Prostate gland (tissue), 2 donors: ENCODE data around the gene DEFB112. TPM values are rescaled to one million over a fixed set of nuclear protein-coding genes. Genes with fewer than 3 reads are reported as not detected.

Experiments used
- DNase-seq: peaks from one replicate; pipeline ENCODE4 v3.0.0-alpha.2; 2019; ENCODE audit warnings: low spot score
- H3K27ac ChIP-seq, 2 donors: fragments of 200-600 bp; sonication (generic); 2 replicates each; pipeline ENCODE4 v1.5.1; 2017 to 2019
- H3K27me3 ChIP-seq: fragments of 200-600 bp; sonication (generic); replicated peaks from 2 replicates; pipeline ENCODE4 v1.5.1; 2019; ENCODE audit not compliant: insufficient read depth
- H3K36me3 ChIP-seq, 2 donors: fragments of 200-600 bp; sonication (generic); 1 replicate in 1 of 2; 2 replicates in 1 of 2; pipeline versions ENCODE4 v1.5.1 to v1.8.1; 2017 to 2019
- H3K4me1 ChIP-seq: fragments of 200-600 bp; sonication (generic); replicated peaks from 2 replicates; pipeline ENCODE4 v1.5.1; 2019
- H3K4me3 ChIP-seq, 2 donors: fragments of 200-600 bp; sonication (generic); 2 replicates each; pipeline ENCODE4 v1.5.1; 2017 to 2019
- H3K9me3 ChIP-seq: fragments of 200-600 bp; sonication (generic); 2 replicates; pipeline ENCODE4 v1.5.1; 2017
- CTCF ChIP-seq, 4 experiments: fragments of 200-600 bp in 2 of 4; fragments of 450-650 bp in 2 of 4; sonication (generic) in 2 of 4; IDR thresholded peaks; 1 replicate in 3 of 4; 2 replicates in 1 of 4; pipeline ENCODE4 v1.5.1; 2016 to 2019; ENCODE audit warnings: antibody characterized with exemption in 4 of 4, mild to moderate bottlenecking in 2 of 4, moderate library complexity in 2 of 4
- POLR2A ChIP-seq: fragments of 450-650 bp; IDR thresholded peaks from one replicate; pipeline ENCODE4 v1.6.1; 2016; ENCODE audit warnings: antibody characterized with exemption, mild to moderate bottlenecking
- POLR2AphosphoS5 ChIP-seq: sonication (generic); formaldehyde crosslinking; IDR thresholded peaks from one replicate; pipeline ENCODE4 v1.6.1; 2017; ENCODE audit warnings: antibody characterized with exemption
- WGBS: methylation state at CpG from one replicate; pipeline ENCODE4 v1.1.5; 2018; 5-methylcytosine and 5-hydroxymethylcytosine counted together
- intact Hi-C: fragments of 100-400 bp; cut with DNase I; formaldehyde crosslinking; loops from one replicate; pipeline ENCODE4 v1.14.2; 2022
- total RNA-seq, 2 donors: library from RNA; depleted of rRNA; stranded (reverse); fragments of >200 nt; gene quantifications; one replicate each; pipeline ENCODE4 v1.1.0, GENCODE V29; 2016

Gene DEFB112
- total RNA-seq, 2 donors from 2014 or later: not detected

- no peaks in the 10 kb centered on the region for H3K4me1 ChIP-seq
- no peak for DNase-seq
- H3K27me3 ChIP-seq: no peaks in the 10 kb centered on the region
- H3K27ac ChIP-seq: no peak overlapping the region
- H3K4me3 ChIP-seq: no peak overlapping the region
- WGBS: 94% methylated on average over 1 of the region's 1 CpG
- no peaks in the 10 kb centered on the region for H3K9me3 ChIP-seq
- TF ChIP-seq POLR2AphosphoS5 (no peak), POLR2A (no peak), CTCF (IDR thresholded peaks at IDR 0.05) (no peak)
- no peaks in the 10 kb centered on the region for H3K36me3 ChIP-seq
- intact Hi-C loops: no loop called here
Observed at GRCh38 chr6:50056242-50056641, 6.5 kb upstream of the DEFB112 start.

- H3K9me3 ChIP-seq: no peaks in the 10 kb centered on the region
- H3K4me3 ChIP-seq: no peak overlapping the region
- no peaks in the 10 kb centered on the region for H3K36me3 ChIP-seq
- TF ChIP-seq POLR2A: no peak
- TF ChIP-seq POLR2AphosphoS5: no peak
- no peak for TF ChIP-seq CTCF (IDR thresholded peaks at IDR 0.05)
- H3K27me3 ChIP-seq: no peaks in the 10 kb centered on the region
- no peaks in the 10 kb centered on the region for H3K4me1 ChIP-seq
- intact Hi-C loops: no loop called here
- WGBS: 83% methylated on average over 3 of the region's 3 CpGs
- no peak for DNase-seq
- no peak overlapping the region for H3K27ac ChIP-seq
Observed at GRCh38 chr6:50047026-50047425, 2.7 kb downstream of the DEFB112 start.

- Histone ChIP-seq H3K9me3 (no peaks in the 10 kb centered on the region), H3K27ac (no peak overlapping the region), H3K36me3 (no peaks in the 10 kb centered on the region), H3K27me3 (no peaks in the 10 kb centered on the region), H3K4me1 (no peaks in the 10 kb centered on the region), H3K4me3 (no peak overlapping the region)
- no peak for DNase-seq
- intact Hi-C loops: no loop called here
- no peak for TF ChIP-seq POLR2AphosphoS5
- WGBS: 40% methylated on average over 18 of the region's 18 CpGs
Observed at GRCh38 chr6:50030777-50031562, 18.8 kb downstream of the DEFB112 start.

GRCh38 chr6:50030350-50030749, 19.4 kb downstream of the DEFB112 start:
- Histone ChIP-seq H3K27ac (no peak overlapping the region), H3K4me1 (no peaks in the 10 kb centered on the region), H3K36me3 (no peaks in the 10 kb centered on the region), H3K4me3 (no peak overlapping the region), H3K9me3 (no peaks in the 10 kb centered on the region), H3K27me3 (no peaks in the 10 kb centered on the region)
- no peak for TF ChIP-seq CTCF (IDR thresholded peaks at IDR 0.05)
- TF ChIP-seq POLR2AphosphoS5: no peak
- TF ChIP-seq POLR2A: no peak
- WGBS: 86% methylated on average over 10 of the region's 14 CpGs
- no peak for DNase-seq
- intact Hi-C loops: no loop called here

GRCh38 chr6:50025258-50025657, 24.5 kb downstream of the DEFB112 start:
- no peak overlapping the region for H3K4me3 ChIP-seq
- 83% methylated on average over 4 of the region's 4 CpGs for WGBS
- no peaks in the 10 kb centered on the region for H3K9me3 ChIP-seq
- TF ChIP-seq POLR2A: no peak
- intact Hi-C loops: no loop called here
- H3K4me1 ChIP-seq: no peaks in the 10 kb centered on the region
- H3K27ac ChIP-seq: no peak overlapping the region
- no peak for DNase-seq
- H3K36me3 ChIP-seq: no peaks in the 10 kb centered on the region
- no peaks in the 10 kb centered on the region for H3K27me3 ChIP-seq

- peaks cover 2% of the 10 kb centered on the region for H3K27me3 ChIP-seq
- H3K4me1 ChIP-seq: no peaks in the 10 kb centered on the region
- H3K9me3 ChIP-seq: no peaks in the 10 kb centered on the region
- intact Hi-C loops: no loop called here
- no peaks in the 10 kb centered on the region for H3K36me3 ChIP-seq
- H3K27ac ChIP-seq: no peak within 1 kb of the TSS
- no peak for TF ChIP-seq POLR2AphosphoS5
- DNase-seq: no peak
- no peak within 1 kb of the TSS for H3K4me3 ChIP-seq
Observed at GRCh38 chr6:50021894-50022293, 27.8 kb downstream of the DEFB112 start, which contains the start of gene DEFB110. DEFB110 (minus strand) TSS chr6:50021994; CDS start chr6:50021935, 59 bp downstream.
